COLO668 (cell line): Measurements from ENCODE around the gene EIF4G1.
A peak's percentile ranks its signal among the peaks of the same experiment; 100 is the strongest.
"Not testable (repeated sequence)": the region's sequence is repeated elsewhere in the genome, so short reads cannot be mapped to it uniquely, and the experiment has no call there.

Experiments
- DNase-seq: peaks from one replicate; lab custom pipeline; 2025; ENCODE audit not compliant: unreplicated experiment; lab: John Stamatoyannopoulos, UW

EIF4G1 gene, protein sequence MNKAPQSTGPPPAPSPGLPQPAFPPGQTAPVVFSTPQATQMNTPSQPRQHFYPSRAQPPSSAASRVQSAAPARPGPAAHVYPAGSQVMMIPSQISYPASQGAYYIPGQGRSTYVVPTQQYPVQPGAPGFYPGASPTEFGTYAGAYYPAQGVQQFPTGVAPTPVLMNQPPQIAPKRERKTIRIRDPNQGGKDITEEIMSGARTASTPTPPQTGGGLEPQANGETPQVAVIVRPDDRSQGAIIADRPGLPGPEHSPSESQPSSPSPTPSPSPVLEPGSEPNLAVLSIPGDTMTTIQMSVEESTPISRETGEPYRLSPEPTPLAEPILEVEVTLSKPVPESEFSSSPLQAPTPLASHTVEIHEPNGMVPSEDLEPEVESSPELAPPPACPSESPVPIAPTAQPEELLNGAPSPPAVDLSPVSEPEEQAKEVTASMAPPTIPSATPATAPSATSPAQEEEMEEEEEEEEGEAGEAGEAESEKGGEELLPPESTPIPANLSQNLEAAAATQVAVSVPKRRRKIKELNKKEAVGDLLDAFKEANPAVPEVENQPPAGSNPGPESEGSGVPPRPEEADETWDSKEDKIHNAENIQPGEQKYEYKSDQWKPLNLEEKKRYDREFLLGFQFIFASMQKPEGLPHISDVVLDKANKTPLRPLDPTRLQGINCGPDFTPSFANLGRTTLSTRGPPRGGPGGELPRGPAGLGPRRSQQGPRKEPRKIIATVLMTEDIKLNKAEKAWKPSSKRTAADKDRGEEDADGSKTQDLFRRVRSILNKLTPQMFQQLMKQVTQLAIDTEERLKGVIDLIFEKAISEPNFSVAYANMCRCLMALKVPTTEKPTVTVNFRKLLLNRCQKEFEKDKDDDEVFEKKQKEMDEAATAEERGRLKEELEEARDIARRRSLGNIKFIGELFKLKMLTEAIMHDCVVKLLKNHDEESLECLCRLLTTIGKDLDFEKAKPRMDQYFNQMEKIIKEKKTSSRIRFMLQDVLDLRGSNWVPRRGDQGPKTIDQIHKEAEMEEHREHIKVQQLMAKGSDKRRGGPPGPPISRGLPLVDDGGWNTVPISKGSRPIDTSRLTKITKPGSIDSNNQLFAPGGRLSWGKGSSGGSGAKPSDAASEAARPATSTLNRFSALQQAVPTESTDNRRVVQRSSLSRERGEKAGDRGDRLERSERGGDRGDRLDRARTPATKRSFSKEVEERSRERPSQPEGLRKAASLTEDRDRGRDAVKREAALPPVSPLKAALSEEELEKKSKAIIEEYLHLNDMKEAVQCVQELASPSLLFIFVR (N-terminal part only)

DNA sequence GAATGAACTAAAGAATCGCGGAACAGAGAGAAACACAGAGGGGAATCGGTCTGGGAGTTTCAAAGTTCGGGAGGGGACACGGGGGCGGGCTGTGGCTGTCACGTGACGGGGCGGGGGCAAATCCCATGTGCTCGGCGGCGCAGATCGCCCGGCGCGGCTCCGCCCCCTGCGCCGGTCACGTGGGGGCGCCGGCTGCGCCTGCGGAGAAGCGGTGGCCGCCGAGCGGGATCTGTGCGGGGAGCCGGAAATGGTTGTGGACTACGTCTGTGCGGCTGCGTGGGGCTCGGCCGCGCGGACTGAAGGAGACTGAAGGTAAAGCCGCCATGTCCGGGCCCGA lies at the start of gene EIF4G1:
TSS of gene EIF4G1 (plus strand) at position 244 of the 337 bp plus-strand sequence. CDS start 1,191 bp downstream, outside the sequence.
- peak; percentile 93 for DNase-seq

DNA sequence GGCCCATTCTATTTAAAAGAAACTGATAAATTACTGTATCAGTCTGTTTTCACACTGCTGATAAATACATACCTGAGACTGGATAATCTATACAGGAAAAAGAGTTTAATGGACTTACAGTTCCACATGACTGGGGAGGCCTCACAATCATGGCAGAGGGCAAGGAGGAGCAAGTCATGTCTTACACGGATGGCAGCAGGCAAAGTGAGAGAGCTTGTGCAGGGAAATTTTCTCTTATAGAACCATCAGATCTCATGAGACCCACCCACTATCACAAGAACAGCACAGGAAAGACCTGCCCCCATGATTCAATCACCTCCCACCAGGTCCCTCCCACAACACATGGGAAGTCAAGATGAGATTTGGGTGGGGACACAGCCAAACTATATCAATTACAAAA lies 47.2 kb upstream of the EIF4G1 start:
- DNase-seq, result not testable (repeated sequence)

DNA sequence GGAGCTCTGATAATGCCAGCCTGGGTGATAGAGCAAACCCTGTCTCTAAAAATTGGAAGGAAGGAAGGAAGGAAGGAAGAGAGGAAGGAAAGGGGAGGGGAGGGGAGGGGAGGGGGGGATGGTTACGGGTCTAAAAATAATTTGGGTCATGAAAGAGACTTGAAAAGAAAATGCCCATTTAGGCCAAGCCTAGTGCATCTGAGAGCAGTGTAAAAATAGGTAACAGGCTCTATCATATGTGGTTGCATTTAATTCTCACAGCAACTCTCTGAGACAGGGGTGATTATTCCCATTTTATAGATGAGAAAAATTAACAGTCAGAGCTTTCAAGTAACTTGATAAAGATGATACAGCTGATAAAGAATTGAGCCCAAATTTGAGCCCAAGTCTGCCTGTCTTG lies 42.1 kb upstream of the EIF4G1 start:
- no peak for DNase-seq

DNA sequence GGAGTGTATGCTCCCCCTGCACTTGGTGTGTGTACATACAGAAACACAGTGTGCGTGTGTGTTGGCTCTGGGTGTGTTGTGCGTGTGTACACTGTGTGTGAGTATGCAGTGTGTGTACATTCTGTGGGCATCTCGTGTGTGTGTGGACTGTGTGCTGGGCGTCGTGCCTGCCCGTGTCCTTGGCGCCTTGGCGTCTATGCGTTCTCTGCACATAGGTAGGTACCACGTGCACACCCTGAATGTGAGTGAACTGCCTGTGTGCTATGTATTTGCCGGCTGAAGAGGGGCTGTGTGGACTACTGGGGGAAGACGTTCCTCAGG lies 39.1 kb upstream of the EIF4G1 start:
- no peak for DNase-seq

DNA sequence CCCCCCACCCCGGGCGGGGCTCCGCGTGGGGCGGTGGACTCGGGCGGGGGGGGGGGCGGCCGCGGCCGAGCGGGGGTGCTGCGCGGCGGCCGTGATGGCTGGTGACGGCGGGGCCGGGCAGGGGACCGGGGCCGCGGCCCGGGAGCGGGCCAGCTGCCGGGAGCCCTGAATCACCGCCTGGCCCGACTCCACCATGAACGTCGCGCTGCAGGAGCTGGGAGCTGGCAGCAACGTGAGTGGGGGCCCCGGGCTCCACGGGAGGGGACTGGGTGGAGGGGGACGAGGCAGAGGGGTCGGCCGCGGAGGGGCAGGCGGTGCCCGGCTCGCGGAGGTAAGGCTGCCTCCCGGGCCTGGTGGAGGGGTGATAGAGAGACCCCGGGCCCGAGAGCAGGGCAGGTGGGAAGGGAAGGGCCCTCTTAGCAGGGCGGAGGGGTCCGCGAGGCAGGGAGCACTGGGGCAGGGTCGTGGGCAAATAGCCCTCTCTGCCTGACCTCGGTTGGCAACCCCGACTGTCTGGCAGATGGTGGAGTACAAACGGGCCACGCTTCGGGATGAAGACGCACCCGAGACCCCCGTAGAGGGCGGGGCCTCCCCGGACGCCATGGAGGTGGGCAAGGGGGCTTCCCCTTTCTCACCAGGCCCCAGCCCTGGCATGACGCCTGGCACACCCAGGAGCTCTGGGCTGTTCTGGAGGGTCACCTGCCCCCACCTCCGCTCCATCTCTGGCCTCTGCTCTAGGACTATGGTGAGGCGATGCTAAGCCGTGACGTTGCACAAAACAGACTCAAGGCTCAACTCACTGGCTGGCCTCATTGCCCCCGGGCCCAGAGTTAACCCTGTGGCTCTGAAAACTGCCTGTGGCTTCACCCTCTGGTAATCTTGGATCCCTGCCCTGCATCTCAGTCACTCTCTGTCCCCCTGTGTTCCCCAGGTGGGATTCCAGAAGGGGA lies 38.2 kb upstream of the EIF4G1 start, which contains the start of gene ECE2:
TSS of gene ECE2 (plus strand) at position 62 of the 950 bp plus-strand sequence. CDS start at position 194, 132 bp downstream.
- DNase-seq, result peak; percentile 2

DNA sequence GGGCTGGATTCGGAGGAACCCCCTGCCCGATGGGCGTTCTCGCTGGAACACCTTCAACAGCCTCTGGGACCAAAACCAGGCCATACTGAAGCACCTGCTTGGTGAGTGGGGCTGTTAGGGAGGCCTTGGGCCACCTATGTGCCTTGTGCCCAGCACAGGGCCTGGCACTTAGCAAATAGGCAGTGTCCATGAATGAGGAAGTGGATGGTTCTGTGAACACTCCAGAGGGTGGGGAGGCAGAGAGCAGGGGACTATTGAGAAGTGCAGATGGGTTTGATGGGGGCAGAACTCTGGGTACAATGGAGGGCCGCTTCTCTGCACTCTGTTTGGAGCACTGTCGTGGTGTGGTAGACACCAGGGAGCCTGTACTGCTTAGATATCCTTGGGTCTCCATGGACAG lies 37.0 kb upstream of the EIF4G1 start:
- no peak for DNase-seq

DNA sequence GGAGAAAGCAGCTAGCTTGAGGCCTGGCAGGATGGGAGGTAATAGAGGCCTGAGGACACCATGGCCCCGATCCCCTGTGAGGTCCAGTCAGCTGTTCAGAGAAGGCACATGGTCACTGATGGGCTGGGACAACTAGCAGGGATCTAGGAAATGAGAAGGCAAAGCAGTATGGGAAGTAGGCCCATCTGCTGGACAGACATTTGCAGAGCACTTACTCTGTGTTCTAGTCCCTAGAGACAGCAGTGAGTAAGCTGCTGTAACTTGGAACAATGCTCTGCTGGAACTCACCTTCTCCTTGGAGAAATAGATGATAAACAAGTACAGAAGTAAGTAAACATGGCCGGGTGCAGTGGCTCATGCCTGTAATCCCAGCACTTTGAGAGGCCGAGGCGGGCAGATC lies 31.5 kb upstream of the EIF4G1 start:
- no peak for DNase-seq

DNA sequence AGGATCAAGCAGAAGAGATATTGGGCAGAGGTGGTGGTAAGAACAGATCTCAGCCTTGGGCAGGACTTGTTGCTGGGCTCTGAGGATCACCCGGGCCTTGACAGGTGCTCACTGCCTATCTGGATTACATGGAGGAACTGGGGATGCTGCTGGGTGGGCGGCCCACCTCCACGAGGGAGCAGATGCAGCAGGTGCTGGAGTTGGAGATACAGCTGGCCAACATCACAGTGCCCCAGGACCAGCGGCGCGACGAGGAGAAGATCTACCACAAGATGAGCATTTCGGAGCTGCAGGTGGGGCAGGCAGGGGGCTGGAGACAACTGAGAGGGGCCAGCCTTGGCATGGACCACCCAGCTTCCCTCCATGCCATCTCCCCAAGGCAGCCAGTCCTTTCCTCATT lies 30.7 kb upstream of the EIF4G1 start:
- DNase-seq, result no peak

DNA sequence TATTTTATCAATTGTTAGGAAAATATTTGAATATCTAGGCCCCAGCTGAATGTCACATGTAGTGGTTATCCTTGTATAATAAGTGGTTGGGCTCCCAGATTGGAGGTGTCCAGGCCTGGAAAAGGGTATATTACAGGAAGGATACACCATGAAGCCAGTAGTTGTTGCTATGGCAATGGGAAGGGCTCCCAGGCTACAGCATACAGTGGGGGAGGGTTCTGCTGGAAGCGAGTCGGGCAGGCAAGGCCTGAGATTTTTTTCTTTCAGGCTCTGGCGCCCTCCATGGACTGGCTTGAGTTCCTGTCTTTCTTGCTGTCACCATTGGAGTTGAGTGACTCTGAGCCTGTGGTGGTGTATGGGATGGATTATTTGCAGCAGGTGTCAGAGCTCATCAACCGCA lies 29.7 kb upstream of the EIF4G1 start:
- peak; percentile 48 for DNase-seq

DNA sequence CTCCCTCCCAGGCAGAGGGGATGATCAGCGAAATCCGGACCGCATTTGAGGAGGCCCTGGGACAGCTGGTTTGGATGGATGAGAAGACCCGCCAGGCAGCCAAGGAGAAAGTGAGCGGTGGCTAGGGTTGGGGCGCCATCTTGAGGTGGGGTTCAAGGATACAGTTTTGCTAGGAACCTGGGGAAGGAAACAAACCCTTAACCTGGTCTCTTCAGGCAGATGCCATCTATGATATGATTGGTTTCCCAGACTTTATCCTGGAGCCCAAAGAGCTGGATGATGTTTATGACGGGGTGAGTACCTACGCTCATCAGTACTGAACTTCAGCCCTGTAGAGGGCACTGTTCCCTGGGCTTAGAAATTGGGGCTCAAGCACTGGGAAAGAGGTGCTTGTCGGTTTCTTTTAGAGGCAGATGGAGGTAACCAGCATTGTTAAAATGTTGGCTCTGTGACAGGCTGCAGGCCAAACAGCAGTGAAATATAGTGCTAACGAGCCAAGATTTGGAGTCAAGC lies 24.9 kb upstream of the EIF4G1 start:
- peak; percentile 51 for DNase-seq

DNA sequence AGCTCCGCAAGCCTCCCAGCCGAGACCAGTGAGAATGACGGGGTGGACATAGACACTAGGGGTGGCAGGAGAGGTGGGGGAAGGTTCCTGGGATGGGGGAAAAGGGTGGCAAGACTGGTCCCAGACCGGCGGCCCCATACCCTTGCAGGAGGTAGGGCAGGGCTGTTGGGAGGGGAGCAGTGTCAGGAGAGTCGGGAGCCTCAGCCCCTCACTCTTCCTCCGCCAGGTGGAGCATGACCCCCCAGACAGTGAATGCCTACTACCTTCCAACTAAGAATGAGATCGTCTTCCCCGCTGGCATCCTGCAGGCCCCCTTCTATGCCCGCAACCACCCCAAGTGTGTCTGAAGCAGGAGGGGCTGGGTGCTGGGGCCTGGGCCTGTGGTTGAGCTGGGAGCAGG lies 24.1 kb upstream of the EIF4G1 start:
- DNase-seq, result no peak

DNA sequence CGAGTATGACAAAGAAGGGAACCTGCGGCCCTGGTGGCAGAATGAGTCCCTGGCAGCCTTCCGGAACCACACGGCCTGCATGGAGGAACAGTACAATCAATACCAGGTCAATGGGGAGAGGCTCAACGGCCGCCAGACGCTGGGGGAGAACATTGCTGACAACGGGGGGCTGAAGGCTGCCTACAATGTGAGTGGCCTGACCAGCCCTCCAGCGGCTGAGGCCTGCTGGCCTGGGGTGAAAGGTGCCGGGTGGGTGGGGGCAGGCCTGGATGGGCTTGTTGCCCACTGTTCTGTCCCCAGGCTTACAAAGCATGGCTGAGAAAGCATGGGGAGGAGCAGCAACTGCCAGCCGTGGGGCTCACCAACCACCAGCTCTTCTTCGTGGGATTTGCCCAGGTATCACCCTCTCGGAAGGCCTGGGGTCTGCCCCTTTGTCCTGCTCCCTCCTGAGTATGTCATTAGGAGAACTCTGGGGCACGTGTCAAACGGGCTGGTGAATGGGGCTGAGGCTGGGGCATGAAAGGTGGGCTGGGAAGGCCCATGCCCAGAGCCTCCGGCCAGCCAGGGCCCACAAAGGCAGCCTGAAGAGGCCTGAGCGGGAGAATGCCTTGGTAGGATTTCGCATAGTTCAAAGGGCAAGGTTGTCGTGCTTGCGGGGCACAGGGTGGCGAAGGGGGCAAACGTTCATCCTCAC lies 23.2 kb upstream of the EIF4G1 start:
- no peak for DNase-seq

DNA sequence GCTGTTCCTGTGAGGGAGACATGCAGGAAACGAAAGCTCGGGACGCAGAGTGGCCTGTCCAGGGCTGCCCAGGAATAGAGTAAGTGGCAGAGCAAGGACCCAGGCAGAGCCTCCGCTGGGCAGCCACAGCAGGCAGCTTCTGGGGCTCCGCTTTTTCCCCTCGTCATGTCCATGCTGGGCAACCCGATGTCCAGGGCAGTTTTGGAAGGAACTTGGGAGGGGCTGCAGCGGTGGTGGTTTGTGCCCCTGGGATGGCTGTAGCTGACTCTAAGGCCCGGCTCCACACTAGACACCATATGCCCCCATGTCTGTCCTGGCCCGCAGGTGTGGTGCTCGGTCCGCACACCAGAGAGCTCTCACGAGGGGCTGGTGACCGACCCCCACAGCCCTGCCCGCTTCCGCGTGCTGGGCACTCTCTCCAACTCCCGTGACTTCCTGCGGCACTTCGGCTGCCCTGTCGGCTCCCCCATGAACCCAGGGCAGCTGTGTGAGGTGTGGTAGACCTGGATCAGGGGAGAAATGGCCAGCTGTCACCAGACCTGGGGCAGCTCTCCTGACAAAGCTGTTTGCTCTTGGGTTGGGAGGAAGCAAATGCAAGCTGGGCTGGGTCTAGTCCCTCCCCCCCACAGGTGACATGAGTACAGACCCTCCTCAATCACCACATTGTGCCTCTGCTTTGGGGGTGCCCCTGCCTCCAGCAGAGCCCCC lies 22.5 kb upstream of the EIF4G1 start:
- no peak for DNase-seq

DNA sequence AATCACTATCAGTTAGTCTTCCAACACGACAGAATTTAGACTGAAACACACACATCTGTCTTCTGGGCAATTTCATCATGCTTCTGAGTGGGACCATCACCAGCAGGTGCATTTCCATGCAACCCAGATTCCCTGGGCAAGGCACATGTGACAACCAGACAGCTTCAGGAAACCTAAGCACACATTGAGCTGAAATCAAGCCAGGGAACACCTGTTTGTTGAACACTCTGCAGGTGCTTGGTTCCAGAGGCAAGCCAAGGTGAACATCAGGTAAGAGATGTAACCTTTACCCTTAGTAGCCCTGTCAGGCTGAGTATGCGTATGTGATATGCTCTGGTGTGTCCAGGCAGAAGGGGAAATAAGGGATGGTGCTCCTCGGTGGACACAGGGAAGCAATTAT lies 18.6 kb upstream of the EIF4G1 start:
- DNase-seq, result peak; percentile 23

DNA sequence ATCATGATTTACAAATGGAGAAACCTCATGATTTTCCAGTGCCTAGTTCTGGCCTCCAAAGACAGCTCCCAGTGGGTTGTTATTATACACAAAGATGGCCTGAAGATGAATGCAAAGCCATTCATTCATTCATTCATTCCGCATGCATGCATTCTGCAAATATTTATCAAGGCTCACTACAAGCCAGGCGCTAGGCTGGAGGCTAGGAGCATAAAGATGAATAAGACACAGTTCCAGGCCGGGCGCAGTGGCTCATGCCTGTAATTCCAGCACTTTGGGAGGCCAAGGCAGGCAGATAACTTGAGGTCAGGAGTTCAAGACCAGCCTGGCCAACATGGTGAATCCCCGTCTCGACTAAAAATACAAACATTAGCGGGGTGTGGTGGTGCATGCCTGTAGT lies 17.8 kb upstream of the EIF4G1 start:
- no peak for DNase-seq

DNA sequence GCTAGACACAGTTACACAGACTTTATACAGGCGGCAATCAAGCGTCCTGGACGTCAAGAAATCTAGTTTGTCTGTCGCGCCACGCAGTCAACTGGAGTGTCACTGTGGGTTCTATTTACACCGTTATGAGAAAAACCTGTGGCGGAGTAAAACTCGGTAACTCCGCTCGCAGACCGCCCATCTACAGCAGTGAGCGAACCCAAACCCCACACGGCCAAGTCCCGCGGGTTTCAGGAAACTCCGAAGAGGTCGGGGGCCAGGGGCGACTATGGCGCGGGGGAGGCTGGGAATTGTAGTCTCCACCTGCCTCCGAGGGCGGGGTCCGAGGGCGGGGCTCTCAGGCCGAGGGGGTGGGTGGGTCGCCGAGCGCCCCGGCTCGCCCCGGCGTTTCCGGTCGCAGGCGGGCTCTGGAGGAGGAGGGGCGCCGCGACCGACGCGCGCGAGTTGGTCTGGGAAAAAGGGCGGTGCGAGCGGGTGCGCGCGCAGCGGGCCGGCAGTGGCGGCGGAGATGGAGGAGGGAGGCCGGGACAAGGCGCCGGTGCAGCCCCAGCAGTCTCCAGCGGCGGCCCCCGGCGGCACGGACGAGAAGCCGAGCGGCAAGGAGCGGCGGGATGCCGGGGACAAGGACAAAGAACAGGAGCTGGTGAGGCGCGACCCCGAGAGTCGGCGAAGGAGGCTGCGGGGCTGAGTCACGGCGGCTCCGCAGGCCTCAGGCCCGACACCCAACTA lies 15.5 kb upstream of the EIF4G1 start, which contains the start of gene PSMD2:
TSS of gene PSMD2 (plus strand) at position 483 of the 729 bp plus-strand sequence. CDS start at position 509, 26 bp downstream.
- DNase-seq, result peak; percentile 95

DNA sequence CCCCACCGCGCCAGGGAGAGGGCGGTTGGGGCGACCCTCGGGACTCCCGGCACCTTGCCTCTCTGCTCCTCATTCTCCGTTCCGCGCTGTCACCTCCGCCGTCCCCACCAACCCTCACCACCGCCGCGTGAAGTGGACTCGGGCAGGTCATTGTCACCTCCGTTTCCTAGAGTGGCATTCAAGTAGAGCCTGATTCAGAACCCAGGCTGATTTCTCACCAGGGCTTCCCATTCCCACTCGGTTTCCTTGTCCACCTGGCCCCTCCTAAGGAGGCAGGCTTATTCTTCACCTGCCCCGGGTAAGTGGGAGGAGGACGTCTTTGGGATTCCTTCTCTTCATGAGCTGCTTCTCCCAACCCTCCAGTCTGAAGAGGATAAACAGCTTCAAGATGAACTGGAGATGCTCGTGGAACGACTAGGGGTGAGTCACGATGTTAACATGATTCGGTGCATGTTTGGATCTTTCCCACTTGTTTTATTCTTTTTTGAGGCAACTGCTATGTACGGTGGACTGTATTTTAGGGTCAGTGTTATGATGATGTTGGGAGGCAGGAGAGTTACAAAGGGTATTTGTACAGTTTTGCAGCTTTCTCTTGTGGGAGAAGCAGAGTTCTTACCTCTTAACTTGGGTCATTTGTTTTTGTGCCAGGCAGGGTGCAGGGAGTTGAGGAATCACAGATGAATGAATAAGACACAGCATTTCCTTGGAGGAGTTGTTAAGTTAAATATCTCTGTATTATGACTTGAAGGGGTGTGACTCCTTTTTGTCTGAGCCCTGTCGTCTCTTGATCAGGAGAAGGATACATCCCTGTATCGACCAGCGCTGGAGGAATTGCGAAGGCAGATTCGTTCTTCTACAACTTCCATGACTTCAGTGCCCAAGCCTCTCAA lies 14.7 kb upstream of the EIF4G1 start:
- peak; percentile 22 for DNase-seq
